MCF 10A (cell line): ENCODE data around the gene DHX57. TPM values are rescaled to one million over a fixed set of nuclear protein-coding genes. Genes with fewer than 3 reads are reported as not detected.
"Not testable (repeated sequence)": the region's sequence is repeated elsewhere in the genome, so short reads cannot be mapped to it uniquely, and the experiment has no call there.

Experiments
- BruUV-seq: library from RNA; stranded (reverse); fragments of 400-500 nt; replicated peaks from 2 replicates; lab custom pipeline; 2021; lab: Mats Ljungman, UMichigan
- CTCF ChIA-PET: fragments of 300-600 bp; sonication (Branson Sonifier 250); formaldehyde crosslinking; extraction: SDS; loops from one replicate; lab custom pipeline; 2021; ENCODE audit warnings: antibody characterized with exemption, inconsistent platforms; lab: Yijun Ruan, JAX
- POLR2A ChIA-PET: fragments of 300-600, 350-650 bp; sonication (Branson Sonifier 250); formaldehyde crosslinking; extraction: SDS; loops from one replicate; lab custom pipeline; 2020; ENCODE audit warnings: antibody characterized with exemption, inconsistent platforms; lab: Yijun Ruan, JAX
- DNase-seq: peaks from one replicate; pipeline ENCODE4 v3.0.0-alpha.2; 2018; ENCODE audit not compliant: unreplicated experiment
- H3K27ac Mint-ChIP-seq: one replicate; pipeline ENCODE4 v1.8.0; 2022; ENCODE audit warnings: mild to moderate bottlenecking, low read depth, mixed read lengths; ENCODE audit not compliant: unreplicated experiment
- H3K27me3 Mint-ChIP-seq: one replicate; pipeline ENCODE4 v1.8.0; 2022; ENCODE audit warnings: mixed read lengths; ENCODE audit not compliant: insufficient read depth, unreplicated experiment
- H3K36me3 Mint-ChIP-seq: one replicate; pipeline ENCODE4 v1.8.0; 2022; ENCODE audit warnings: mild to moderate bottlenecking, moderate library complexity, mixed read lengths; ENCODE audit not compliant: insufficient read depth, unreplicated experiment
- H3K4me1 Mint-ChIP-seq: one replicate; pipeline ENCODE4 v1.8.0; 2022; ENCODE audit warnings: mixed read lengths; ENCODE audit not compliant: insufficient read depth, unreplicated experiment
- H3K4me3 Mint-ChIP-seq: one replicate; pipeline ENCODE4 v1.8.0; 2022; ENCODE audit warnings: mild to moderate bottlenecking, moderate library complexity, mixed read lengths; ENCODE audit not compliant: unreplicated experiment
- H3K9me3 Mint-ChIP-seq: one replicate; pipeline ENCODE4 v1.8.0; 2022; ENCODE audit warnings: mixed read lengths; ENCODE audit not compliant: unreplicated experiment
- intact Hi-C: fragments of 100-400 bp; cut with micrococcal nuclease; formaldehyde crosslinking; loops from 2 replicates; pipeline ENCODE4 v1.14.1; 2022
- total RNA-seq: library from RNA; stranded (reverse); gene quantifications from 2 replicates; pipeline ENCODE4 v1.2.3, GENCODE V29; 2022
- TF ChIP-seq, protein P1 (sequence below): fragments of 200-600 bp; IDR thresholded peaks from one replicate; pipeline ENCODE4 v1.8.0; 2022; ENCODE audit warnings: antibody characterized with exemption, mild to moderate bottlenecking; ENCODE audit not compliant: unreplicated experiment

The DHX57 gene
- total RNA-seq, 1 experiment from 2014 or later: 21.3 TPM

DNA sequence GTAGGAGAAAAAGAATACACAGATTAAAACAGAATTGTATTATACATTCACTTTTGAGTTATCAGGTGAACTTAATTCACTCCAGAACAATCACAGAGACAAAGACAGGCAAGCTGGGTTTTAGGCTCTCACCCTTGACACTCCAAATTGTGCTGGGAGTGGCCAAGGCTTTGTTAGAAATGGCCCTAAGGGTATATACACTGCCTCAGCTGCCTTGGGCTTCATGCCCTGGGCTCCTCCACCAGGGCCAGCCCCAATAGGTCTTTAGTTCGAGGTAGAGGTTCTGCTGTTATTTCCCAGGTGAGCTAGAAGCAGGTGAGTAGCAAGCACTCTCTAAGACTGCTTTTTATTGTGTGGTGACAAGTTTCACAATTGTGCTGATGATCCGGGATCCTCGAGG lies 77.8 kb downstream of the DHX57 start:
- Mint-ChIP-seq H3K9me3 (no peaks in the 10 kb centered on the region), H3K36me3 (peaks cover 45% of the 10 kb centered on the region), H3K4me3 (no peak overlapping the region), H3K4me1 (no peaks in the 10 kb centered on the region), H3K27me3 (no peaks in the 10 kb centered on the region), H3K27ac (no peak overlapping the region)
- POLR2A ChIA-PET: interaction anchor here (1.5 kb wide), 1 partner anchor 10 kb away, joined by 5 read pairs; no protein-coding TSS in a partner anchor
- DNase-seq: no peak
- intact Hi-C loops: no loop called here
- BruUV-seq: TSS peak; percentile 45
- CTCF ChIA-PET: no interaction called here
- TF ChIP-seq, protein P1, sequence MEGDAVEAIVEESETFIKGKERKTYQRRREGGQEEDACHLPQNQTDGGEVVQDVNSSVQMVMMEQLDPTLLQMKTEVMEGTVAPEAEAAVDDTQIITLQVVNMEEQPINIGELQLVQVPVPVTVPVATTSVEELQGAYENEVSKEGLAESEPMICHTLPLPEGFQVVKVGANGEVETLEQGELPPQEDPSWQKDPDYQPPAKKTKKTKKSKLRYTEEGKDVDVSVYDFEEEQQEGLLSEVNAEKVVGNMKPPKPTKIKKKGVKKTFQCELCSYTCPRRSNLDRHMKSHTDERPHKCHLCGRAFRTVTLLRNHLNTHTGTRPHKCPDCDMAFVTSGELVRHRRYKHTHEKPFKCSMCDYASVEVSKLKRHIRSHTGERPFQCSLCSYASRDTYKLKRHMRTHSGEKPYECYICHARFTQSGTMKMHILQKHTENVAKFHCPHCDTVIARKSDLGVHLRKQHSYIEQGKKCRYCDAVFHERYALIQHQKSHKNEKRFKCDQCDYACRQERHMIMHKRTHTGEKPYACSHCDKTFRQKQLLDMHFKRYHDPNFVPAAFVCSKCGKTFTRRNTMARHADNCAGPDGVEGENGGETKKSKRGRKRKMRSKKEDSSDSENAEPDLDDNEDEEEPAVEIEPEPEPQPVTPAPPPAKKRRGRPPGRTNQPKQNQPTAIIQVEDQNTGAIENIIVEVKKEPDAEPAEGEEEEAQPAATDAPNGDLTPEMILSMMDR: no peak

DNA sequence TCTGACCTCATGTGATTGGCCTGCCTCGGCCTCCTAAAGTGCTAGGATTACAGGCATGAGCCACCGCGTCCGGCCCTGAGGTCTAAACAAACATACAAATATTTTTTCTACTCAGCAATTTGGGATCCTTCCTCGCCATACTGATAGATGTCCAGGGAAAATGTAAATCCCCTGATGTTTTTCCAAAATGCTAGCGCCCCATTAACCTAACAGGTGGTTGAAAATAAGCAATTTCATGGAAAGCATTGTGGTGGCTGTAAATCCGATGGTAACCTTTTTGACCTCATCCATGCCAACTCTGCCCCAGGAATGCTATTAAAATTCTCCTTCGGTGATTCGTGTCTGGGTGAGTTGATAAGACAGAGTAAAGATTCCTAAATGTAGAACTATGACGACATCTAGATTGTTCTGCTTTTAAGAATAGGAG lies 78.5 kb downstream of the DHX57 start:
- no peak for DNase-seq
- H3K9me3 Mint-ChIP-seq: no peaks in the 10 kb centered on the region
- H3K36me3 Mint-ChIP-seq: peaks cover 41% of the 10 kb centered on the region
- H3K4me3 Mint-ChIP-seq: no peak overlapping the region
- H3K4me1 Mint-ChIP-seq: no peaks in the 10 kb centered on the region
- CTCF ChIA-PET: no interaction called here
- no TSS peak for BruUV-seq
- H3K27me3 Mint-ChIP-seq: no peaks in the 10 kb centered on the region
- POLR2A ChIA-PET: interaction anchor here (1.5 kb wide), 1 partner anchor 11 kb away, joined by 5 read pairs; no protein-coding TSS in a partner anchor
- TF ChIP-seq, protein P1: no peak
- H3K27ac Mint-ChIP-seq: no peak overlapping the region
- intact Hi-C loops: no loop called here

DNA sequence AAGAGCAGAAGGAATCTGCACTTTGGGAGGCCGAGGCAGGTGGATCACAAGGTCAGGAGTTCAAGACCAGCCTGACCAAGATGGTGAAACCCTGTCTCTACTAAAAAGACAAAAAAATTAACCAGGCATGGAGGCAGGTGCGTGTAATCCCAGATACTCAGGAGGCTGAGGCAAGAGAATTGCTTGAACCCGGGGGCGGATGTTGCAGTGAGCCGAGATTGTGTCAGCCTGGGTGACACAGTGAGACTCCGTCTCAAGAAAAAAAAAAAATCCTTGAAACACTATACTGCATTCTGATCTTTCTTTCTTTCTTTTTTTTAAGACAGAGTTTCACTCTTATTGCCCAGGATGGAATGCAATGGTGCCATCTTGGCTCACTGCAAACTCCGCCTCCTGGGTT lies 80.7 kb downstream of the DHX57 start:
- H3K4me3 Mint-ChIP-seq, BruUV-seq, H3K9me3 Mint-ChIP-seq, H3K27ac Mint-ChIP-seq, DNase-seq, H3K27me3 Mint-ChIP-seq, POLR2A ChIA-PET, H3K4me1 Mint-ChIP-seq, intact Hi-C loops: not testable (repeated sequence)
- H3K36me3 Mint-ChIP-seq: peaks cover 33% of the 10 kb centered on the region
- CTCF ChIA-PET: interaction anchor here (0.7 to 1.1 kb wide), 2 partner anchors 14 to 213 kb away, joined by 4 to 6 read pairs; no protein-coding TSS in a partner anchor

DNA sequence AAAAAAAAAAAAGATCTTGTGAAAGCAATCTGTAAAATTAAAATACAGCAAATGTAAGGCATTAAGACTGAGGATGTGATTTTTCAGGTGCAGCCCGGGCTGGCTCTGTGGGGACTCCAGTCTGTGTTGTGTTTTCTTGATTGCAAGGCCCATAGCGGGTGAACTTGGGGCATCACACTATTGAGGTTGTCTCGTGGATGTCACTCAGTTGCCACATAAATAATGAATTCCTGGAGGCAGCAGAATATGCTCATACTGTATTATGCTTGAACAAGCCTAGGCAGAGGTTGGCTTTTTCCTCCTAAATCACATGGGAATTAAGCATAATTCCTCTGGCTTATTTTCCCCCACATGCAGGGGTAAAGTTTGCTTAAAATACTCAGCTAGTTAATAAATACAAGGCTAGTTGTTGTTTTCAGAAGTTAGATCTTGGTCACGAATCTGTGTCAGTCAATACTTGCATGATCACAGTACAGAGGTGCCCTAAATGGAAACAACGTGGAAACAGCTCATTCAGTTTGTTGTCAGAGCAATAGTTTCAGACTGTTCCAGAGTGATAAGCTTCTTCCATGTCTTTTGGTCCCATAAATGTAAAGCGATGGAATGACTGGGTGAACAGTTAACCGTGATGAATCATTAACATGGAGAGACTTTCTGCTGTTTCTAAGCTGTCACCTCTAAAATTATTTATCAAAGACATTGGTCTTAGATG lies 81.3 kb downstream of the DHX57 start:
- no TSS peak for BruUV-seq
- ChIA-PET CTCF (no interaction called here), POLR2A (no interaction called here)
- no peak for DNase-seq
- Mint-ChIP-seq H3K4me1 (no peaks in the 10 kb centered on the region), H3K27me3 (no peaks in the 10 kb centered on the region), H3K9me3 (no peaks in the 10 kb centered on the region), H3K27ac (no peak overlapping the region), H3K4me3 (no peak overlapping the region), H3K36me3 (peaks cover 27% of the 10 kb centered on the region)
- TF ChIP-seq, protein P1: no peak
- intact Hi-C loops: no loop called here
